GM18520 (cell line): Measurements from ENCODE around the gene SPSB3.

Experiments
- ATAC-seq: cut with Tn5 transposase; IDR thresholded peaks from one replicate; pipeline ENCODE4 v1.9.1; 2021; ENCODE audit not compliant: unreplicated experiment

SPSB3 gene

GRCh38 chr16:1765826-1766225 lies 16.5 kb downstream of the SPSB3 start:
- ATAC-seq, result no peak

- no peak for ATAC-seq
Measured at GRCh38 chr16:1764971-1765370, 17.4 kb downstream of the SPSB3 start.

GRCh38 chr16:1763521-1764511 lies 18.6 kb downstream of the SPSB3 start:
- no peak for ATAC-seq

GRCh38 chr16:1762879-1763520 lies 19.4 kb downstream of the SPSB3 start:
- ATAC-seq, result no peak

GRCh38 chr16:1762196-1762878 lies 20.0 kb downstream of the SPSB3 start:
- ATAC-seq, result no peak

- no peak for ATAC-seq
Measured at GRCh38 chr16:1761751-1762150, 20.6 kb downstream of the SPSB3 start.

- ATAC-seq, result no peak
Measured at GRCh38 chr16:1760911-1761310, 21.5 kb downstream of the SPSB3 start.

GRCh38 chr16:1759511-1759910 lies 22.9 kb downstream of the SPSB3 start:
- ATAC-seq, result no peak

GRCh38 chr16:1758923-1759322 lies 23.4 kb downstream of the SPSB3 start:
- no peak for ATAC-seq

- no peak for ATAC-seq
Measured at GRCh38 chr16:1757714-1758461, 24.5 kb downstream of the SPSB3 start.

GRCh38 chr16:1754204-1754603 lies 28.2 kb downstream of the SPSB3 start:
- no peak for ATAC-seq

GRCh38 chr16:1752853-1753252 lies 29.5 kb downstream of the SPSB3 start:
- no peak for ATAC-seq

GRCh38 chr16:1751946-1752345 lies 30.4 kb downstream of the SPSB3 start:
- no peak for ATAC-seq

- ATAC-seq, result no peak
Measured at GRCh38 chr16:1749152-1750117, 32.9 kb downstream of the SPSB3 start.

- no peak for ATAC-seq
Measured at GRCh38 chr16:1747934-1748333, 34.4 kb downstream of the SPSB3 start.

GRCh38 chr16:1746693-1747195 lies 35.6 kb downstream of the SPSB3 start:
- ATAC-seq, result no peak

GRCh38 chr16:1745900-1746692 lies 36.3 kb downstream of the SPSB3 start:
- no peak for ATAC-seq

GRCh38 chr16:1745181-1745899 lies 37.0 kb downstream of the SPSB3 start:
- no peak for ATAC-seq
